Astrocyte (in vitro differentiated cells and primary cell): ENCODE measurements around the gene KIAA0753. TPM values are rescaled to one million over a fixed set of nuclear protein-coding genes. Genes with fewer than 3 reads are reported as not detected.
"Not testable (repeated sequence)": the region's sequence is repeated elsewhere in the genome, so short reads cannot be mapped to it uniquely, and the experiment has no call there.

Experiments used
- DNase-seq: peaks from one replicate; pipeline ENCODE4 v3.0.0-alpha.2; 2010; ENCODE audit warnings: low read depth
- FAIRE-seq: peaks from 2 replicates; lab custom pipeline; 2011; peaks lifted over from hg19 to GRCh38; lab: Jason Lieb, UNC
- H2AFZ ChIP-seq: 2 replicates; pipeline ENCODE4 v1.6.0; 2012; ENCODE audit warnings: low read depth, low read length, inconsistent platforms
- H3K27ac ChIP-seq: 2 replicates; pipeline ENCODE4 v1.5.1; 2011; ENCODE audit warnings: low read depth, low read length, inconsistent platforms
- H3K27me3 ChIP-seq: 2 replicates; pipeline ENCODE4 v1.6.0; 2011; ENCODE audit warnings: low read length, inconsistent platforms; ENCODE audit not compliant: insufficient read depth
- H3K36me3 ChIP-seq: 2 replicates; pipeline ENCODE4 v1.5.1; 2011; ENCODE audit warnings: low read length, inconsistent platforms; ENCODE audit not compliant: insufficient read depth
- H3K4me1 ChIP-seq: 2 replicates; pipeline ENCODE4 v1.5.1; 2011; ENCODE audit warnings: low read length, inconsistent platforms; ENCODE audit not compliant: insufficient read depth
- H3K4me2 ChIP-seq: 2 replicates; pipeline ENCODE4 v1.6.0; 2012; ENCODE audit warnings: low read length, inconsistent platforms
- H3K4me3 ChIP-seq: 2 replicates; pipeline ENCODE4 v1.5.1; 2011; ENCODE audit warnings: low read depth, mild to moderate bottlenecking, low read length, inconsistent platforms; ENCODE audit not compliant: insufficient read depth
- H3K79me2 ChIP-seq: 2 replicates; pipeline ENCODE4 v1.6.0; 2012; ENCODE audit warnings: mild to moderate bottlenecking, low read length, inconsistent platforms; ENCODE audit not compliant: insufficient read depth
- H3K9ac ChIP-seq: 2 replicates; pipeline ENCODE4 v1.6.0; 2012; ENCODE audit warnings: mild to moderate bottlenecking, low read length, inconsistent platforms
- H3K9me3 ChIP-seq: 2 replicates; pipeline ENCODE4 v1.5.1; 2012; ENCODE audit warnings: low read depth, mild to moderate bottlenecking, low read length, inconsistent platforms; ENCODE audit not compliant: insufficient read depth
- H4K20me1 ChIP-seq: 2 replicates; pipeline ENCODE4 v1.6.0; 2012; ENCODE audit warnings: low read length, inconsistent platforms; ENCODE audit not compliant: insufficient read depth
- H3K27ac Mint-ChIP-seq: one replicate; pipeline ENCODE4 v1.8.0; 2021; ENCODE audit warnings: mild to moderate bottlenecking, mixed read lengths; ENCODE audit not compliant: unreplicated experiment
- H3K27me3 Mint-ChIP-seq: one replicate; pipeline ENCODE4 v1.8.0; 2021; ENCODE audit warnings: low read depth, mixed read lengths; ENCODE audit not compliant: unreplicated experiment
- H3K36me3 Mint-ChIP-seq: one replicate; pipeline ENCODE4 v1.8.0; 2021; ENCODE audit warnings: low read depth, mixed read lengths; ENCODE audit not compliant: unreplicated experiment
- H3K4me1 Mint-ChIP-seq: one replicate; pipeline ENCODE4 v1.8.0; 2021; ENCODE audit warnings: low read depth, mixed read lengths; ENCODE audit not compliant: unreplicated experiment
- H3K4me3 Mint-ChIP-seq: one replicate; pipeline ENCODE4 v1.8.0; 2021; ENCODE audit warnings: mild to moderate bottlenecking, moderate library complexity, mixed read lengths; ENCODE audit not compliant: unreplicated experiment
- H3K9me3 Mint-ChIP-seq: one replicate; pipeline ENCODE4 v1.8.0; 2021; ENCODE audit warnings: mild to moderate bottlenecking, mixed read lengths; ENCODE audit not compliant: unreplicated experiment
- EZH2 ChIP-seq: IDR thresholded peaks from 2 replicates; pipeline ENCODE4 v1.6.1; 2012; ENCODE audit warnings: mild to moderate bottlenecking, low read length, inconsistent platforms; ENCODE audit not compliant: insufficient read depth
- total RNA-seq: library from RNA; stranded (reverse); gene quantifications from 2 replicates; pipeline ENCODE4 v1.2.1, GENCODE V29; 2021
- TF ChIP-seq, protein P1 (sequence below): IDR thresholded peaks from 2 replicates; pipeline ENCODE4 v1.5.1; 2011; ENCODE audit warnings: low read depth, mild to moderate bottlenecking, inconsistent platforms, low read length, moderate library complexity; ENCODE audit not compliant: insufficient read depth

KIAA0753 gene
- total RNA-seq, 1 donor from 2014 or later, result 25.4 TPM

DNA sequence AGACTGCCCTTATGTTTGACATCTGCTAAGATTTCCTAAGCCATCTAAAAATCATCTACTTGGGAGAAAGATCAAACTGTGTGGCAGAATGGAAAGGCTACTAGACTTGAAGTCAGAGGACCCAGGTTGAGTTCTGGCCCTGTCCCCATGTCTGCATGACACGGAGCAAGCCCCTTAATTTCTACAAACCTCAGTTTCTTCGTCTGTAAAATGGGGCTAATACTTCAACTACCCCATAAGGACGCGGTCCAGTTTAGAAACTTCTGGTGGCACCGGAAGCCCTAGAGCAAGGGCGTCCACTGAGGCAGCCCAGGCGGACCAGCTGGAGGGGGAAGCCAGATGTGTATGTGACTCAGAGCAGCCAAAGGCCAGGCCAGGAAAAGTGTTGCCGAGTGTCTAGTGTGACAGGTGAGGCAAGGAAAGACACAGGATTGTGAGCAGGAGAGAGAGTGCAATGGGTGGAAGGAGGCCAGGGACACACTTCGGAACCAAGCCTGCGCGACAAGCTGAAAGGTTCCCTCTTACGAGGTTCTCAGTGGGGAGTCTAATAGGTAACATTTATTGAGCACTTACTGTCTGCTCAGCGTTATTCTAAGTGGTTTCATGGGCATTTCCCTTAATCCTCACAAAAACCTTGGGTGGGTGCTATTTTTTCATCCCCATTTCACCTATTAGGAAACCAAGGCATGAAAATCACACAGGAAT is 66.4 kb downstream of the KIAA0753 start:
- H3K4me3 ChIP-seq, result no peak overlapping the region
- peak overlapping the region; percentile 78 for H3K4me2 ChIP-seq
- DNase-seq (no peak), FAIRE-seq (no peak)
- H3K27ac Mint-ChIP-seq, result no peak overlapping the region
- H3K9ac ChIP-seq, result no peak overlapping the region
- H3K9me3 Mint-ChIP-seq, result peaks cover 6% of the 10 kb centered on the region
- H3K27me3 Mint-ChIP-seq, result peaks cover 9% of the 10 kb centered on the region
- peaks cover 22% of the 10 kb centered on the region for H3K36me3 Mint-ChIP-seq
- no peak overlapping the region for H3K4me3 Mint-ChIP-seq
- no peak for TF ChIP-seq EZH2
- TF ChIP-seq, protein P1, sequence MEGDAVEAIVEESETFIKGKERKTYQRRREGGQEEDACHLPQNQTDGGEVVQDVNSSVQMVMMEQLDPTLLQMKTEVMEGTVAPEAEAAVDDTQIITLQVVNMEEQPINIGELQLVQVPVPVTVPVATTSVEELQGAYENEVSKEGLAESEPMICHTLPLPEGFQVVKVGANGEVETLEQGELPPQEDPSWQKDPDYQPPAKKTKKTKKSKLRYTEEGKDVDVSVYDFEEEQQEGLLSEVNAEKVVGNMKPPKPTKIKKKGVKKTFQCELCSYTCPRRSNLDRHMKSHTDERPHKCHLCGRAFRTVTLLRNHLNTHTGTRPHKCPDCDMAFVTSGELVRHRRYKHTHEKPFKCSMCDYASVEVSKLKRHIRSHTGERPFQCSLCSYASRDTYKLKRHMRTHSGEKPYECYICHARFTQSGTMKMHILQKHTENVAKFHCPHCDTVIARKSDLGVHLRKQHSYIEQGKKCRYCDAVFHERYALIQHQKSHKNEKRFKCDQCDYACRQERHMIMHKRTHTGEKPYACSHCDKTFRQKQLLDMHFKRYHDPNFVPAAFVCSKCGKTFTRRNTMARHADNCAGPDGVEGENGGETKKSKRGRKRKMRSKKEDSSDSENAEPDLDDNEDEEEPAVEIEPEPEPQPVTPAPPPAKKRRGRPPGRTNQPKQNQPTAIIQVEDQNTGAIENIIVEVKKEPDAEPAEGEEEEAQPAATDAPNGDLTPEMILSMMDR, result no peak
- peaks cover 4% of the 10 kb centered on the region for H4K20me1 ChIP-seq
- H3K4me1 Mint-ChIP-seq, result peaks cover 22% of the 10 kb centered on the region
- H2AFZ ChIP-seq, result no peak overlapping the region
- H3K79me2 ChIP-seq, result no peaks in the 10 kb centered on the region
- peaks cover 12% of the 10 kb centered on the region for H3K36me3 ChIP-seq
- H3K9me3 ChIP-seq, result no peaks in the 10 kb centered on the region
- H3K27ac ChIP-seq, result no peak overlapping the region
- H3K4me1 ChIP-seq, result peaks cover 19% of the 10 kb centered on the region
- H3K27me3 ChIP-seq, result no peaks in the 10 kb centered on the region

DNA sequence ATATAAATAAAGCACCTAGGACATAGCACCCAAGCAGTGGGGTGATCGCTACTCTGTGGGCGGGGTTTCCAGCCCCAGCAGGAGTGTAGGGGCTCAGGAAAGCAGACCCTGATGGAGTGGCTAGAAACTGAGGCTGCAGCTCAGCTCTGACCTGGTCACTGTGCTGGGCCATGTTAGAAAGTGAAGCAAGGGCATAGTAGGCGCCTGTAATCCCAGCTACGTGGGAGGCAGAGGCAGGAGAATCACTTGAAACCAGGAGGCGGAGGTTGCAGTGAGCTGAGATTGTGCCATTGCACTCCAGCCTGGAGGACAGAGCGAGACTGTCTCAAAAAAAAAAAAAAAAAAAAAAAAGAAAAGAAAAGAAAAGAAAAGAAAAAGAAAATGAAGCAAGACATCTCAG is 67.0 kb downstream of the KIAA0753 start:
- not testable (repeated sequence) for H3K27me3 Mint-ChIP-seq, H3K9ac ChIP-seq, H3K27me3 ChIP-seq, DNase-seq, H3K27ac Mint-ChIP-seq, H3K79me2 ChIP-seq, H3K4me3 Mint-ChIP-seq, FAIRE-seq, H3K27ac ChIP-seq, H3K9me3 Mint-ChIP-seq, H3K4me3 ChIP-seq, H3K4me2 ChIP-seq, H3K9me3 ChIP-seq, H2AFZ ChIP-seq, H3K36me3 ChIP-seq, H4K20me1 ChIP-seq
- H3K4me1 ChIP-seq, result peaks cover 19% of the 10 kb centered on the region
- peaks cover 22% of the 10 kb centered on the region for H3K4me1 Mint-ChIP-seq
- H3K36me3 Mint-ChIP-seq, result peaks cover 17% of the 10 kb centered on the region

DNA sequence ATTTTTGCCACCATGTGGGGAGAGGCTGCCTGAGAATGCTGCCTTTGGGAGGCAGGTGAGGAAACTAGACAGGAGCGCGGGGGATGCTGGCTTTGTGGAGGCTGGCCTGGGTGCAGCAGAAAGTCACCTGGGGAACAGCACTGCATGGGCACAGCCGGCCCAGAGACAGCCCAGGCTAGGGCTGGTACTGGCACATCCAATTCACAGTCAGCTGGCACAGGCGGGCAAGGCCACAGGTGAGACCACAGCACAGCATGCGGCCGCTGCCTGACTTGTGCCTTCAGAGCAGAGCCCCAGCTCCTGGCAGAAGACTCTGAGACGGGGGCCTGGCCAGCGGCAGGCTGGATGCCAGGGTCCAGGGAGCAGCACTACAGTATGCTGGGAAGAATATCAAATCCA is 67.5 kb downstream of the KIAA0753 start:
- TF ChIP-seq, protein P1, result no peak
- TF ChIP-seq EZH2, result no peak
- Histone ChIP-seq H3K9me3 (no peaks in the 10 kb centered on the region), H3K4me3 (no peak overlapping the region), H3K9ac (no peak overlapping the region), H3K27me3 (no peaks in the 10 kb centered on the region), H4K20me1 (peaks cover 4% of the 10 kb centered on the region), H3K4me1 (peaks cover 19% of the 10 kb centered on the region), H3K4me2 (no peak overlapping the region), H2AFZ (no peak overlapping the region), H3K79me2 (no peaks in the 10 kb centered on the region), H3K36me3 (peaks cover 4% of the 10 kb centered on the region), H3K27ac (no peak overlapping the region)
- peaks cover 11% of the 10 kb centered on the region for H3K27me3 Mint-ChIP-seq
- peaks cover 6% of the 10 kb centered on the region for H3K9me3 Mint-ChIP-seq
- no peak overlapping the region for H3K4me3 Mint-ChIP-seq
- peaks cover 22% of the 10 kb centered on the region for H3K4me1 Mint-ChIP-seq
- H3K27ac Mint-ChIP-seq, result no peak overlapping the region
- DNase-seq, result no peak
- FAIRE-seq, result no peak
- H3K36me3 Mint-ChIP-seq, result peaks cover 17% of the 10 kb centered on the region
